H1 (cell line): ENCODE measurements around the gene PTPN9. TPM values are rescaled to one million over a fixed set of nuclear protein-coding genes. Genes with fewer than 3 reads are reported as not detected.

Experiments used
- CHD1 ChIP-seq: IDR thresholded peaks from 2 replicates; pipeline ENCODE4 v1.6.1; 2012; ENCODE audit warnings: low read depth, low read length, improper control_type of control experiment
- CHD7 ChIP-seq: fragments of 300-600 bp; sonication (generic); IDR thresholded peaks from 2 replicates; pipeline ENCODE4 v1.7.1; 2012; ENCODE audit warnings: low read length, moderate library complexity, mild to moderate bottlenecking, inconsistent platforms; ENCODE audit not compliant: insufficient replicate concordance
- CREB1 ChIP-seq: IDR thresholded peaks from 2 replicates; pipeline ENCODE4 v1.6.1; 2012; ENCODE audit warnings: inconsistent platforms
- JUND ChIP-seq: IDR thresholded peaks from 2 replicates; pipeline ENCODE4 v1.6.1; 2011; ENCODE audit warnings: mild to moderate bottlenecking, improper control_type of control experiment, low read length
- POU5F1 ChIP-seq: IDR thresholded peaks from 2 replicates; pipeline ENCODE4 v1.6.1; 2011; ENCODE audit warnings: low read depth, mild to moderate bottlenecking, low read length, moderate library complexity
- SAP30 ChIP-seq: fragments of 300-600 bp; sonication (generic); IDR thresholded peaks from 2 replicates; pipeline ENCODE4 v1.7.1; 2012; ENCODE audit warnings: low read length, moderate library complexity, mild to moderate bottlenecking, inconsistent platforms; ENCODE audit not compliant: insufficient read depth, insufficient replicate concordance
- SIRT6 ChIP-seq: IDR thresholded peaks from one replicate; pipeline ENCODE4 v1.7.1; 2012; ENCODE audit warnings: low read length, inconsistent platforms
- SRF ChIP-seq: IDR thresholded peaks from 2 replicates; pipeline ENCODE4 v1.6.1; 2011; ENCODE audit warnings: mild to moderate bottlenecking, low read depth, low read length, moderate library complexity
- polyA plus RNA-seq, 7 experiments: library from polyadenylated mRNA; depleted of rRNA in 3 of 7; stranded (reverse) in 5 of 7; unstranded in 2 of 7; fragments of >200 nt in 5 of 7; fragments of 200-250 nt in 2 of 7; gene quantifications; 1 replicate in 5 of 7; 2 replicates in 1 of 7; 4 replicates in 1 of 7; pipeline versions ENCODE4 v1.2.1 to v1.2.3, GENCODE V29; 2011 to 2013; ENCODE audit warnings: missing spikeins in 2 of 7, mixed read lengths in 2 of 7
- total RNA-seq: library from RNA; stranded (reverse); fragmentation: NEBNext Ultra II Directional; extraction: Animal tissue kit (Norgen Biotek cat#: 25700); gene quantifications from 2 replicates; pipeline ENCODE4 v1.2.1, GENCODE V29; 2021

Gene PTPN9
- total and polyA plus RNA-seq, 2 of the 8 experiments (the other 6 are each of a cell fraction or from before 2014, with no cell fraction given) = 46.6 to 57.4 TPM

- TF ChIP-seq CHD7 (no peak), CREB1 (no peak), SAP30 (no peak), CHD1 (no peak), SIRT6 (no peak), POU5F1 (no peak), JUND (no peak), SRF (no peak)
These were observed 40.7 kb downstream of the PTPN9 start (continued) for GRCh38 chr15:75538376-75538775.
